Activated B cell treated with CpG ODN at 0.5 μM for 24 hours (primary cell): Measurements from ENCODE around the gene LUC7L3. TPM values are rescaled to one million over a fixed set of nuclear protein-coding genes. Genes with fewer than 3 reads are reported as not detected.
A peak's percentile ranks its signal among the peaks of the same experiment; 100 is the strongest.

Source experiments
- ATAC-seq: fragments of 200-7000 bp; cut with Tn5 transposase; one replicate; pipeline ENCODE4 v1.10.0; 2021; ENCODE audit warnings: low read depth, mild to moderate bottlenecking, moderate library complexity
- CTCF ChIA-PET: fragments of 350-600 bp; sonication (Branson Sonifier 250); formaldehyde crosslinking; loops from one replicate; lab custom pipeline; 2021; ENCODE audit warnings: antibody characterized with exemption; lab: Charles Lee
- POLR2A ChIA-PET: fragments of 350-600 bp; sonication (Branson Sonifier 250); formaldehyde crosslinking; loops from one replicate; lab custom pipeline; 2021; ENCODE audit warnings: antibody characterized with exemption; lab: Charles Lee
- DNase-seq: peaks from one replicate; pipeline ENCODE4 v3.0.0; 2022
- H3K27ac Mint-ChIP-seq: one replicate; pipeline ENCODE4 v1.8.0; 2020; ENCODE audit warnings: mixed read lengths
- H3K27me3 Mint-ChIP-seq: one replicate; pipeline ENCODE4 v1.8.0; 2021; ENCODE audit warnings: mixed read lengths
- H3K36me3 Mint-ChIP-seq: one replicate; pipeline ENCODE4 v1.8.0; 2021; ENCODE audit warnings: low read depth, mixed read lengths
- H3K4me1 Mint-ChIP-seq: one replicate; pipeline ENCODE4 v1.8.0; 2021; ENCODE audit warnings: mixed read lengths
- H3K4me3 Mint-ChIP-seq: one replicate; pipeline ENCODE4 v1.8.0; 2020; ENCODE audit warnings: mild to moderate bottlenecking, mixed read lengths
- H3K9me3 Mint-ChIP-seq: one replicate; pipeline ENCODE4 v1.8.0; 2020; ENCODE audit warnings: mixed read lengths
- CTCF ChIP-seq: fragments of 200-600 bp; IDR thresholded peaks from one replicate; pipeline ENCODE4 v1.8.0; 2022; ENCODE audit warnings: antibody characterized with exemption, mild to moderate bottlenecking
- intact Hi-C: fragments of 100-400 bp; cut with micrococcal nuclease; formaldehyde crosslinking; loops from one replicate; pipeline ENCODE4 v1.15.1; 2024
- total RNA-seq: library from RNA; stranded (reverse); gene quantifications from 2 replicates; pipeline ENCODE4 v1.2.3, GENCODE V29; 2022

The LUC7L3 gene
- total RNA-seq, 1 donor from 2014 or later, result 158 TPM

GRCh38 chr17:50779747-50780353 lies 60.4 kb downstream of the LUC7L3 start:
- ChIA-PET CTCF (interaction anchor here (1.2 kb wide), 1 partner anchor 73 kb away, joined by 3 read pairs; no protein-coding TSS in a partner anchor), POLR2A (no interaction called here)
- ATAC-seq, result no peak
- Mint-ChIP-seq H3K36me3 (no peaks in the 10 kb centered on the region), H3K27me3 (peaks cover 9% of the 10 kb centered on the region), H3K9me3 (no peaks in the 10 kb centered on the region), H3K4me3 (no peak overlapping the region), H3K27ac (no peak overlapping the region), H3K4me1 (peaks cover 6% of the 10 kb centered on the region)
- TF ChIP-seq CTCF, result no peak
- DNase-seq, result no peak
- intact Hi-C loops, result no loop called here

- Mint-ChIP-seq H3K9me3 (no peaks in the 10 kb centered on the region), H3K27ac (no peak overlapping the region), H3K27me3 (peaks cover 9% of the 10 kb centered on the region), H3K36me3 (no peaks in the 10 kb centered on the region), H3K4me1 (peaks cover 6% of the 10 kb centered on the region), H3K4me3 (peak overlapping the region; percentile 66)
- ATAC-seq (no peak), DNase-seq (no peak)
- ChIA-PET CTCF (no interaction called here), POLR2A (no interaction called here)
- no peak for TF ChIP-seq CTCF
- intact Hi-C loops, result loop anchor here (1.0 kb wide), 1 partner anchor 234 kb away; the partner anchor contains the start of gene SPATA20
These were observed 61.8 kb downstream of the LUC7L3 start for GRCh38 chr17:50781167-50781566.

GRCh38 chr17:50783193-50783660 lies 63.8 kb downstream of the LUC7L3 start:
- peaks cover 6% of the 10 kb centered on the region for H3K4me1 Mint-ChIP-seq

GRCh38 chr17:50783905-50784304 lies 64.5 kb downstream of the LUC7L3 start:
- peaks cover 6% of the 10 kb centered on the region for H3K4me1 Mint-ChIP-seq
- no peak for ATAC-seq

More at GRCh38 chr17:50783193-50783660, 63.8 kb downstream of the LUC7L3 start:
- no peaks in the 10 kb centered on the region for H3K9me3 Mint-ChIP-seq
- intact Hi-C loops, result loop anchor here (1.0 to 2.0 kb wide), 3 partner anchors 70 to 273 kb away; no protein-coding TSS in a partner anchor
- peak; percentile 88 for TF ChIP-seq CTCF
- ATAC-seq (peak; percentile 99), DNase-seq (peak; percentile 76)
- CTCF ChIA-PET, result interaction anchor here (0.6 to 1.7 kb wide), 13 partner anchors 9 to 245 kb away, joined by 3 to 5 read pairs (median 4); no protein-coding TSS in a partner anchor
- H3K36me3 Mint-ChIP-seq, result no peaks in the 10 kb centered on the region
- H3K4me3 Mint-ChIP-seq, result no peak overlapping the region
- POLR2A ChIA-PET, result no interaction called here
- H3K27me3 Mint-ChIP-seq, result peaks cover 9% of the 10 kb centered on the region
- no peak overlapping the region for H3K27ac Mint-ChIP-seq

More at GRCh38 chr17:50783905-50784304, 64.5 kb downstream of the LUC7L3 start:
- Mint-ChIP-seq H3K36me3 (no peaks in the 10 kb centered on the region), H3K27me3 (peaks cover 9% of the 10 kb centered on the region), H3K4me3 (no peak overlapping the region), H3K27ac (no peak overlapping the region), H3K9me3 (no peaks in the 10 kb centered on the region)
- ChIA-PET POLR2A (no interaction called here), CTCF (interaction anchor here (1.2 to 1.7 kb wide), 5 partner anchors 21 to 245 kb away, joined by 3 to 5 read pairs (median 3); no protein-coding TSS in a partner anchor)
- intact Hi-C loops, result loop anchor here (1.0 to 2.0 kb wide), 3 partner anchors 69 to 272 kb away; no protein-coding TSS in a partner anchor
- no peak for DNase-seq
- no peak for TF ChIP-seq CTCF
